ENCODE measurements around the gene HECTD3. TPM values are rescaled to one million over a fixed set of nuclear protein-coding genes. Genes with fewer than 3 reads are reported as not detected.

Gene HECTD3
- total RNA-seq: 37.2 and 43.8 TPM in 2 replicates

DNA sequence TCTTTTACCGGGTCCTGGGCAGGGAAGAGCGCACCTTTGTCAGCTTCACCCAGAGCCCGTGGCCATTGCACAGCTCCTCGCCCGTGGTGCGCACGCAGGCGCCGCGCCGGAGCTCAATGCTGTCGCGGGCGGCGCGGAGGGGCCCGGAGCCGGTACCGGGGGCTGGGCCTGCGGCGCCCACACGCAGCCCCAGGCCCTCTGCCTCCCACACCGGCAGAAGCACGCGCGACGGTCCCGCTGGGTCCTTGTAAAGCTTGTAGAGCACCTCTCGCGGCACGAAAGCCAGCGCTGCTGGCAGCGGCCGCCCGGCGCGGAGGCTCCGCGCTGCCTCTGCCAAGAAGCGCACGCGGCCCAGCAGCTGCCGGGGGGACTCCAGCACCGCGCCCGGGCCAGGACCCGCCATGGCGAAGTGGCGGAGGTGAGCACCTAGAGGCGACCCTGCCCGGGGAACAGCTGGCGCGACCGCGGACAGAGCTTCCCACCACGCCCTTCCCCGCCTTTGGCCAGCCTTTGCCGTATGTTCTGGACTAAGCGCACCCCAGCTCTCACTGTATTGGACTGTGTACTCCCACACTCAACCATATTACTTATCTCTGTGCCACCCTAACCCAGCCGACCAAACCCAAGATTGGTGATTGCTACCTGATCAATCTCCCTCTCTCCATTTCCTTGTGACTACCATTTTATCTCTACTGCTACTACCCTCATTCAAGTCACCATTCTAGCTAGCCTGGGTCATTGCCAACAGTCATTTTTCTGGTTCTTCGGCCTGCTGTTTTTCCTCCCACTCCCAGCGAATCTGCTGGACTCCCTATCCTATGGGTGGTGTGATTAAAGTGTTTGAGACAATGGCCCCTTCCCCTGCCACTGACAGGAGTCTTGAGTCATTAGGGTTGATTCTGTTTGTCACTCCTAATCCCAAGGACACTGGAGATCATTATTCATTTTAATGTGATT, at the start of gene HECTD3:
Gene HECTD3 (minus strand): TSS at position 470 of the 957 bp plus-strand sequence. CDS start 67 bp downstream, at position 403.

DNA sequence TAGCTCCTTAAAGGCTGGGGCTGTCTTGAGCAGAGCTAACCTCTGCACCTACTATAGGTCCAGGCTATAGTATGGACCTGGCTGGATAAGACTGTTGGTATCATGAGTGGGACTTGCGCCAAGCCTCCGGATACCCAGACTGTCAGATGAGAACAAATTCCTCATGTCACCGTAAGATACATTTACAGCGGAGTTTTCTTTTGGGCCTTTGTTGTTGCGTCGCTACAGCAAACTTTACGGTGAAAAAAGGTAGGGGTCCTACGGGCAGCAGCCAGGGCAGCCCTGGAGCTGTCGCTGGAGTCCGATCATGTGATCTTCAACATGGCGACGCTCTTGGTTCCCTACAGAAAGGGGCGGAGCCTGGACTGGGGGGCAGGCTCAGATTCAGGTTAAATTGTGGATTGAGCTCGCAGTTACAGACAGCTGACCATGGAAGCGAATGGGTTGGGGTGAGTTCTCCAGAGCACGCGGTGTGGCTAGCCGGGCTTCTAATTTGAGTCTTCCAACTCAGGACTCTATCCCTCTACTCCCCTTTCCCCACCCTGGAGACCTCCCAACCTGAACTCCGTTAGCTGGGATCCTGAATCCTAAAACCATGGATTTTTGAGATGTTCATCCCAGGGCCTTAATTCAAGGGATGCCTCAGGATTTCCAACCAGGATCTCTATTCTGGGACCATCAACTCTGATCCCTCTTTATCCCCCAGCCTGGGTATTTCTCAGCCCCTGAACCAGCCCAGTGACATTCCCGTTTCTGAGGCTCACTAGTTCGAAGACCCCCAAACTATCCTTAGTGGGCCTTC, 914 bp upstream of the HECTD3 start, which contains the start of gene UROD:
Gene UROD (plus strand): TSS at position 418 of the 802 bp plus-strand sequence. CDS start 12 bp downstream, at position 430.

Other genes with a start within 250 kb of the HECTD3 start
- gene RPS8, start 235.8 kb downstream of the HECTD3 start, total RNA-seq: 2,552 and 2,899 TPM in 2 replicates
- under 0.01 TPM in 1 of 2 replicates, not detected in the other for gene BEST4, start 223.2 kb downstream of the HECTD3 start, total RNA-seq
- gene PLK3, start 210.9 kb downstream of the HECTD3 start, total RNA-seq: 27.1 and 37.7 TPM in 2 replicates
- gene DYNLT4, start 204.0 kb downstream of the HECTD3 start, total RNA-seq: not detected in 2 replicates
- gene BTBD19, start 202.8 kb downstream of the HECTD3 start, total RNA-seq: 2.0 and 5.1 TPM in 2 replicates
- under 0.01 and 0.18 TPM in 2 replicates for gene PTCH2, start 168.1 kb downstream of the HECTD3 start, total RNA-seq
- gene EIF2B3, start 24.7 kb downstream of the HECTD3 start, total RNA-seq: 39.8 and 53.7 TPM in 2 replicates
- 182 and 195 TPM in 2 replicates for gene UROD, start 930 bp upstream of the HECTD3 start, total RNA-seq
- gene ZSWIM5, start 195.3 kb upstream of the HECTD3 start, total RNA-seq: 0.29 TPM in 1 of 2 replicates, not detected in the other

All from myometrial cell (primary cell).